Neural progenitor cell (in vitro differentiated cells): ENCODE measurements around the gene ST7L.

ENCODE experiments used
- CTCF ChIP-seq: fragments of 200-600 bp; sonication (generic); IDR thresholded peaks from 2 replicates; pipeline ENCODE4 v1.5.1; 2017; ENCODE audit warnings: antibody characterized with exemption, mild to moderate bottlenecking
- EZH2 ChIP-seq: fragments of 200-600 bp; sonication (generic); IDR thresholded peaks from 2 replicates; pipeline ENCODE4 v1.6.1; 2017; ENCODE audit warnings: antibody characterized with exemption, mild to moderate bottlenecking, moderate library complexity
- EZH2phosphoT487 ChIP-seq: fragments of 200-600 bp; sonication (generic); IDR thresholded peaks from 2 replicates; pipeline ENCODE4 v1.6.1; 2017; ENCODE audit warnings: antibody characterized with exemption

- TF ChIP-seq CTCF = no peak
- TF ChIP-seq EZH2 = no peak
- no peak for TF ChIP-seq EZH2phosphoT487
Measured at GRCh38 chr1:112527266-112528010, 91.5 kb downstream of the ST7L start.
